HEK293 (cell line): Measurements from ENCODE around the gene DZIP1.

Source experiments
- CTCF ChIA-PET: fragments of 350-600 bp; formaldehyde crosslinking; extraction: SDS; loops from one replicate; lab custom pipeline; 2021; ENCODE audit warnings: antibody characterized with exemption; lab: Yijun Ruan, JAX
- POLR2A ChIA-PET: fragments of 300-600 bp; formaldehyde crosslinking; extraction: SDS; loops from one replicate; lab custom pipeline; 2020; ENCODE audit warnings: antibody characterized with exemption, inconsistent platforms; lab: Yijun Ruan, JAX
- H3K27ac ChIP-seq: fragments of 200-500 bp; sonication (Bioruptor generic); 2 replicates; pipeline ENCODE4 v1.5.1; 2014; ENCODE audit warnings: low read depth, low read length, control low read depth, inconsistent platforms; ENCODE audit errors: extremely low read depth
- H3K36me3 ChIP-seq, 2 experiments: fragments of 200-500 bp in 1 of 2; sonication (Bioruptor generic) in 1 of 2; 1 replicate in 1 of 2; 2 replicates in 1 of 2; pipeline ENCODE4 v1.5.1; 2014 to 2017; ENCODE audit warnings: inconsistent platforms in 2 of 2, low read length in 2 of 2; ENCODE audit not compliant: control insufficient read depth in 2 of 2, insufficient read depth in 1 of 2
- H3K4me1 ChIP-seq: fragments of 200-500 bp; sonication (Bioruptor generic); 2 replicates; pipeline ENCODE4 v1.5.1; 2014; ENCODE audit warnings: mild to moderate bottlenecking, low read length, inconsistent platforms; ENCODE audit not compliant: control insufficient read depth, insufficient read depth
- H3K4me3 ChIP-seq: 2 replicates; pipeline ENCODE4 v1.5.1; 2011; ENCODE audit warnings: low read depth, mild to moderate bottlenecking, control low read depth, low read length, moderate library complexity
- H3K9me3 ChIP-seq: fragments of 200-500 bp; sonication (Bioruptor generic); 2 replicates; pipeline ENCODE4 v1.5.1; 2014; ENCODE audit warnings: low read depth, low read length, inconsistent platforms; ENCODE audit not compliant: control insufficient read depth, insufficient read depth
- KLF1 ChIP-seq: fragments of 450-650 bp; formaldehyde crosslinking; IDR thresholded peaks from 2 replicates; pipeline ENCODE4 v1.5.1; 2016; ENCODE audit warnings: missing biosample characterization, missing genetic modification characterization
- RBAK ChIP-seq: fragments of 450-650 bp; formaldehyde crosslinking; IDR thresholded peaks from 2 replicates; pipeline ENCODE4 v1.5.1; 2016; ENCODE audit warnings: missing biosample characterization, missing genetic modification characterization
- REPIN1 ChIP-seq: fragments of 450-650 bp; formaldehyde crosslinking; IDR thresholded peaks from 2 replicates; pipeline ENCODE4 v1.5.1; 2017; ENCODE audit warnings: missing biosample characterization, missing genetic modification characterization, low read depth
- REST ChIP-seq: fragments of 450-650 bp; formaldehyde crosslinking; IDR thresholded peaks from 2 replicates; pipeline ENCODE4 v1.5.1; 2016; ENCODE audit warnings: missing biosample characterization, missing genetic modification characterization
- SCRT2 ChIP-seq: fragments of 450-650 bp; formaldehyde crosslinking; IDR thresholded peaks from 2 replicates; pipeline ENCODE4 v1.5.1; 2016; ENCODE audit warnings: missing biosample characterization, missing genetic modification characterization
- SP7 ChIP-seq: fragments of 450-650 bp; formaldehyde crosslinking; IDR thresholded peaks from 2 replicates; pipeline ENCODE4 v1.5.1; 2016; ENCODE audit warnings: missing biosample characterization, missing genetic modification characterization
- TCF7L2 ChIP-seq: IDR thresholded peaks from 2 replicates; pipeline ENCODE4 v1.6.1; 2011; ENCODE audit warnings: low read depth, mild to moderate bottlenecking, inconsistent platforms, low read length, moderate library complexity, borderline replicate concordance
- ZBTB1 ChIP-seq: fragments of 450-650 bp; formaldehyde crosslinking; IDR thresholded peaks from 2 replicates; pipeline ENCODE4 v1.5.1; 2016; ENCODE audit warnings: missing biosample characterization, missing genetic modification characterization
- ZBTB17 ChIP-seq: fragments of 450-650 bp; formaldehyde crosslinking; IDR thresholded peaks from 2 replicates; pipeline ENCODE4 v1.5.1; 2016; ENCODE audit warnings: missing biosample characterization, missing genetic modification characterization
- ZFP37 ChIP-seq: fragments of 450-650 bp; formaldehyde crosslinking; IDR thresholded peaks from 2 replicates; pipeline ENCODE4 v1.5.1; 2016; ENCODE audit warnings: missing biosample characterization, missing genetic modification characterization
- ZIC2 ChIP-seq: fragments of 450-650 bp; formaldehyde crosslinking; IDR thresholded peaks from 2 replicates; pipeline ENCODE4 v1.5.1; 2016; ENCODE audit warnings: missing biosample characterization, missing genetic modification characterization
- ZNF138 ChIP-seq: fragments of 450-650 bp; formaldehyde crosslinking; IDR thresholded peaks from 2 replicates; pipeline ENCODE4 v1.5.1; 2016; ENCODE audit warnings: missing biosample characterization, missing genetic modification characterization, borderline replicate concordance
- ZNF155 ChIP-seq: fragments of 450-650 bp; formaldehyde crosslinking; IDR thresholded peaks from 2 replicates; pipeline ENCODE4 v1.5.1; 2016; ENCODE audit warnings: missing biosample characterization, missing genetic modification characterization
- ZNF202 ChIP-seq: fragments of 450-650 bp; formaldehyde crosslinking; IDR thresholded peaks from 2 replicates; pipeline ENCODE4 v1.5.1; 2016; ENCODE audit warnings: missing biosample characterization, missing genetic modification characterization, borderline replicate concordance
- ZNF223 ChIP-seq: fragments of 450-650 bp; formaldehyde crosslinking; IDR thresholded peaks from 2 replicates; pipeline ENCODE4 v1.5.1; 2016; ENCODE audit warnings: missing biosample characterization, missing genetic modification characterization
- ZNF274 ChIP-seq, 2 experiments: fragments of 200-500 bp in 1 of 2; fragments of 450-650 bp in 1 of 2; sonication (Bioruptor generic) in 1 of 2; formaldehyde crosslinking in 1 of 2; IDR thresholded peaks; 2 replicates each; pipeline versions ENCODE4 v1.5.1 to v1.6.1; 2014 to 2016; ENCODE audit warnings: borderline replicate concordance in 1 of 2, inconsistent platforms in 1 of 2, low read length in 1 of 2, missing biosample characterization in 1 of 2, missing genetic modification characterization in 1 of 2
- ZNF350 ChIP-seq: fragments of 450-650 bp; formaldehyde crosslinking; IDR thresholded peaks from 2 replicates; pipeline ENCODE4 v1.5.0; 2017; ENCODE audit warnings: missing biosample characterization, mild to moderate bottlenecking, missing genetic modification characterization
- ZNF354C ChIP-seq: fragments of 450-650 bp; formaldehyde crosslinking; IDR thresholded peaks from 2 replicates; pipeline ENCODE4 v1.5.1; 2016; ENCODE audit warnings: missing biosample characterization, missing genetic modification characterization, low read depth, borderline replicate concordance
- ZNF394 ChIP-seq: fragments of 450-650 bp; formaldehyde crosslinking; IDR thresholded peaks from 2 replicates; pipeline ENCODE4 v1.5.1; 2016; ENCODE audit warnings: missing biosample characterization, missing genetic modification characterization, mild to moderate bottlenecking, moderate library complexity, borderline replicate concordance
- ZNF404 ChIP-seq: fragments of 450-650 bp; formaldehyde crosslinking; IDR thresholded peaks from 2 replicates; pipeline ENCODE4 v1.5.1; 2017; ENCODE audit warnings: missing biosample characterization, missing genetic modification characterization
- ZNF473 ChIP-seq: fragments of 450-650 bp; formaldehyde crosslinking; IDR thresholded peaks from 2 replicates; pipeline ENCODE4 v1.5.1; 2017; ENCODE audit warnings: missing biosample characterization, missing genetic modification characterization
- ZNF521 ChIP-seq: fragments of 450-650 bp; formaldehyde crosslinking; IDR thresholded peaks from 2 replicates; pipeline ENCODE4 v1.5.1; 2017; ENCODE audit warnings: missing biosample characterization, mild to moderate bottlenecking, missing genetic modification characterization
- ZNF639 ChIP-seq: fragments of 450-650 bp; formaldehyde crosslinking; IDR thresholded peaks from 2 replicates; pipeline ENCODE4 v1.5.1; 2016; ENCODE audit warnings: missing biosample characterization, missing genetic modification characterization
- ZNF670 ChIP-seq: fragments of 450-650 bp; formaldehyde crosslinking; IDR thresholded peaks from 2 replicates; pipeline ENCODE4 v1.5.1; 2016; ENCODE audit warnings: missing biosample characterization, missing genetic modification characterization, low read depth
- ZNF768 ChIP-seq: fragments of 450-650 bp; formaldehyde crosslinking; IDR thresholded peaks from 2 replicates; pipeline ENCODE4 v1.5.1; 2018; ENCODE audit warnings: missing biosample characterization, mild to moderate bottlenecking, missing genetic modification characterization
- ZNF791 ChIP-seq: fragments of 450-650 bp; formaldehyde crosslinking; IDR thresholded peaks from 2 replicates; pipeline ENCODE4 v1.5.1; 2016; ENCODE audit warnings: missing biosample characterization, missing genetic modification characterization
- TF ChIP-seq, protein P1 (sequence below): fragments of 450-650 bp; formaldehyde crosslinking; IDR thresholded peaks from 2 replicates; pipeline ENCODE4 v1.5.1; 2016; ENCODE audit warnings: missing biosample characterization, missing genetic modification characterization
- TF ChIP-seq, protein P2 (sequence below): fragments of 450-650 bp; formaldehyde crosslinking; conservative IDR thresholded peaks from 2 replicates; pipeline ENCODE4 v1.5.1; 2016; ENCODE audit warnings: low read depth, missing biosample characterization, missing genetic modification characterization

Gene DZIP1

DNA sequence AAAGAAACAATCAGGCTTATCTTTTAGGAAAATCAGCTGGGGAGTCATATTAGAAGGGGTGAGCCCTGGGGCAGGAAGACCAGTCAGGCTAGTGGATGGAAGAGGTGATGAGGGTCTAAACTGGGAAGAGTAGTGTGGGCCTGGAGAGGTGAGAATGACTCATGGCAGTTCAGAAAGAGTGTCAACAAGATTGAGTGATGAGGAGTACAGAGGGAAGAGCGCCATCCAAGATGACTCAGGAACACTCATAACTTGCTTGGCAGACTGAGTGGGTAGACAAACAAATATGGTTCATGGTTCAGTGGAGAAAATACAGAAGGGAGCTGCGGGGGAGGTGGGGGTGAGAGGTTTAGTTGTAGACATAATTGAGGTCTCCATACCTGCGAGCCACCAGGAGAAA, 109.3 kb downstream of the DZIP1 start (continued):
- TF ChIP-seq ZNF223 (tag by site-specific recombination) (no peak), KLF1 (no peak), ZNF138 (tag by site-specific recombination) (no peak), ZNF521 (tag by site-specific recombination) (no peak), ZNF473 (tag by site-specific recombination) (no peak), ZNF202 (tag by site-specific recombination) (no peak; the same call in 1 of the 2 replicates), REST (0 out of 2 replicates have a peak, but pooled peaks have one; percentile 16), ZNF791 (tag by site-specific recombination) (no peak), SP7 (tag by site-specific recombination) (peak; percentile 95)
- TF ChIP-seq, protein P1, sequence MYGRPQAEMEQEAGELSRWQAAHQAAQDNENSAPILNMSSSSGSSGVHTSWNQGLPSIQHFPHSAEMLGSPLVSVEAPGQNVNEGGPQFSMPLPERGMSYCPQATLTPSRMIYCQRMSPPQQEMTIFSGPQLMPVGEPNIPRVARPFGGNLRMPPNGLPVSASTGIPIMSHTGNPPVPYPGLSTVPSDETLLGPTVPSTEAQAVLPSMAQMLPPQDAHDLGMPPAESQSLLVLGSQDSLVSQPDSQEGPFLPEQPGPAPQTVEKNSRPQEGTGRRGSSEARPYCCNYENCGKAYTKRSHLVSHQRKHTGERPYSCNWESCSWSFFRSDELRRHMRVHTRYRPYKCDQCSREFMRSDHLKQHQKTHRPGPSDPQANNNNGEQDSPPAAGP: no peak
- TF ChIP-seq, protein P2, sequence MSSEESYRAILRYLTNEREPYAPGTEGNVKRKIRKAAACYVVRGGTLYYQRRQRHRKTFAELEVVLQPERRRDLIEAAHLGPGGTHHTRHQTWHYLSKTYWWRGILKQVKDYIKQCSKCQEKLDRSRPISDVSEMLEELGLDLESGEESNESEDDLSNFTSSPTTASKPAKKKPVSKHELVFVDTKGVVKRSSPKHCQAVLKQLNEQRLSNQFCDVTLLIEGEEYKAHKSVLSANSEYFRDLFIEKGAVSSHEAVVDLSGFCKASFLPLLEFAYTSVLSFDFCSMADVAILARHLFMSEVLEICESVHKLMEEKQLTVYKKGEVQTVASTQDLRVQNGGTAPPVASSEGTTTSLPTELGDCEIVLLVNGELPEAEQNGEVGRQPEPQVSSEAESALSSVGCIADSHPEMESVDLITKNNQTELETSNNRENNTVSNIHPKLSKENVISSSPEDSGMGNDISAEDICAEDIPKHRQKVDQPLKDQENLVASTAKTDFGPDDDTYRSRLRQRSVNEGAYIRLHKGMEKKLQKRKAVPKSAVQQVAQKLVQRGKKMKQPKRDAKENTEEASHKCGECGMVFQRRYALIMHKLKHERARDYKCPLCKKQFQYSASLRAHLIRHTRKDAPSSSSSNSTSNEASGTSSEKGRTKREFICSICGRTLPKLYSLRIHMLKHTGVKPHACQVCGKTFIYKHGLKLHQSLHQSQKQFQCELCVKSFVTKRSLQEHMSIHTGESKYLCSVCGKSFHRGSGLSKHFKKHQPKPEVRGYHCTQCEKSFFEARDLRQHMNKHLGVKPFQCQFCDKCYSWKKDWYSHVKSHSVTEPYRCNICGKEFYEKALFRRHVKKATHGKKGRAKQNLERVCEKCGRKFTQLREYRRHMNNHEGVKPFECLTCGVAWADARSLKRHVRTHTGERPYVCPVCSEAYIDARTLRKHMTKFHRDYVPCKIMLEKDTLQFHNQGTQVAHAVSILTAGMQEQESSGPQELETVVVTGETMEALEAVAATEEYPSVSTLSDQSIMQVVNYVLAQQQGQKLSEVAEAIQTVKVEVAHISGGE (tag by site-specific recombination): no peak

GRCh38 chr13:95533545-95534160, 110.9 kb downstream of the DZIP1 start:
- H3K36me3 ChIP-seq: no peaks in the 10 kb centered on the region
- CTCF ChIA-PET: interaction anchor here (0.7 to 1.7 kb wide), 5 partner anchors 9 to 867 kb away, joined by 3 to 6 read pairs (median 3); no protein-coding TSS in a partner anchor
- peaks cover 4% of the 10 kb centered on the region; the same call in 1 of the 2 replicates for H3K4me1 ChIP-seq
- no peaks in the 10 kb centered on the region for H3K9me3 ChIP-seq
- POLR2A ChIA-PET: no interaction called here
- H3K4me3 ChIP-seq: no peak overlapping the region
- TF ChIP-seq ZBTB1 (tag by site-specific recombination) (no peak), ZNF155 (tag by site-specific recombination) (no peak), ZNF350 (no peak), TCF7L2 (no peak), ZNF768 (tag by site-specific recombination) (no peak), ZNF670 (tag by site-specific recombination) (no peak), ZBTB17 (tag by site-specific recombination) (no peak), ZIC2 (tag by site-specific recombination) (no peak), REPIN1 (tag by site-specific recombination) (no peak), ZNF354C (tag by site-specific recombination) (no peak), ZNF274 (IDR thresholded peaks at IDR 0.05; ENCODE audit: low read length) (no peak), ZNF274 (tag by site-specific recombination; IDR thresholded peaks at IDR 0.05; ENCODE audit: borderline replicate concordance) (no peak), ZNF404 (tag by site-specific recombination) (no peak), ZNF639 (tag by site-specific recombination) (no peak), RBAK (tag by site-specific recombination) (no peak), ZFP37 (no peak), SCRT2 (no peak), ZNF394 (tag by site-specific recombination) (no peak)
- no peak overlapping the region for H3K27ac ChIP-seq
